Spinal cord (tissue), 10 donors: Measurements from ENCODE around the gene RORC. TPM values are rescaled to one million over a fixed set of nuclear protein-coding genes. Genes with fewer than 3 reads are reported as not detected.

Experiments
- DNase-seq, 6 donors: peaks; one replicate each; pipeline versions ENCODE4 v3.0.0 to v3.0.0-alpha.2; 2013 to 2015; ENCODE audit warnings: low spot score in 6 of 6, low read depth in 4 of 6
- H3K27ac ChIP-seq: one replicate; pipeline ENCODE4 v1.5.1; 2013; ENCODE audit warnings: low read depth, low read length, control low read depth
- H3K27me3 ChIP-seq: one replicate; pipeline ENCODE4 v1.6.1; 2013; ENCODE audit warnings: low read length; ENCODE audit not compliant: control insufficient read depth, insufficient read depth
- H3K36me3 ChIP-seq: one replicate; pipeline ENCODE4 v1.6.1; 2013; ENCODE audit warnings: low read length; ENCODE audit not compliant: control insufficient read depth, insufficient read depth
- H3K4me1 ChIP-seq: one replicate; pipeline ENCODE4 v1.6.1; 2013; ENCODE audit warnings: low read length; ENCODE audit not compliant: control insufficient read depth, insufficient read depth
- H3K4me3 ChIP-seq: one replicate; pipeline ENCODE4 v1.5.1; 2013; ENCODE audit warnings: low read depth, low read length, control low read depth
- H3K9me3 ChIP-seq: one replicate; pipeline ENCODE4 v1.6.1; 2013; ENCODE audit warnings: low read length; ENCODE audit not compliant: control insufficient read depth, insufficient read depth
- WGBS: methylation state at CpG from one replicate; pipeline ENCODE4 v1.1.5; 2013; ENCODE audit warnings: missing lambda C conversion rate; ENCODE audit not compliant: insufficient coverage; 5-methylcytosine and 5-hydroxymethylcytosine counted together
- polyA plus RNA-seq, 2 donors: library from polyadenylated mRNA; unstranded; fragments of 120-200 nt; gene quantifications; one replicate each; pipeline ENCODE4 v1.2.1, GENCODE V29; 2013; ENCODE audit not compliant: insufficient read length in 2 of 2
- total RNA-seq, 2 donors: library from RNA; depleted of rRNA in 1 of 2; stranded (reverse); fragments of 120-200 nt in 1 of 2; fragments of >200 nt in 1 of 2; gene quantifications; one replicate each; pipeline versions ENCODE4 v1.2.3 to v1.2.4, GENCODE V29; 2013 to 2014
- donor health status: healthy.

RORC gene
- total and polyA plus RNA-seq, 4 donors, result 0.15 to 0.44 (median 0.17) TPM; not detected in 1

DNA sequence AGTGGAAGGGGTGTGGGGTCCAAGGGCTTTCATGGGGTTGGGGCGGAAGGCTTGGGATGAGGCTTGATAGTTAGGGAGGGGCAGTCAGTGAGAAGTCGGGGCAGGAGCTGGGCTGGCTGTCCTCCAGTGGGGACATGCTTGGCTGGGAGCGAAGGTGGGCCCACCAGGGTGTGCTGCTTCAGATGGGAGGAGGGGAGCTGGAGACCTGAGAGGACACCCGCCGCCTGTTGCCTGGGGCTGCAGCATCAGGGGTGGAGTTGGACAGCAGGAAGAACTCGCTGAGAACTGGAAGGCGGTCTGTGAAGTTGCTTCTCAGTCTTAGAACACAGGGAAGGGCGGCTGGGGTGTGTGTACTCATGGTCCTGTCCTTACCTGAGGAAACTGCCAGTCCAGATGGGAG is 20.3 kb upstream of the RORC start:
- H3K4me1 ChIP-seq, result peaks cover 4% of the 10 kb centered on the region
- H3K27ac ChIP-seq, result no peak overlapping the region
- peaks cover 3% of the 10 kb centered on the region for H3K27me3 ChIP-seq
- no peak overlapping the region for H3K4me3 ChIP-seq
- no peaks in the 10 kb centered on the region for H3K9me3 ChIP-seq
- no peak for DNase-seq
- WGBS, result 83% methylated on average over 8 of the region's 8 CpGs
- H3K36me3 ChIP-seq, result no peaks in the 10 kb centered on the region

GRCh38 chr1:151849871-151850270 is 18.3 kb upstream of the RORC start:
- H3K36me3 ChIP-seq, result no peaks in the 10 kb centered on the region
- peaks cover 4% of the 10 kb centered on the region for H3K4me1 ChIP-seq
- no peak for DNase-seq
- H3K9me3 ChIP-seq, result no peaks in the 10 kb centered on the region
- H3K27ac ChIP-seq, result no peak overlapping the region
- no peak overlapping the region for H3K4me3 ChIP-seq
- H3K27me3 ChIP-seq, result peaks cover 3% of the 10 kb centered on the region

- Histone ChIP-seq H3K4me1 (peaks cover 4% of the 10 kb centered on the region), H3K36me3 (no peaks in the 10 kb centered on the region), H3K27me3 (peaks cover 3% of the 10 kb centered on the region), H3K27ac (no peak overlapping the region), H3K9me3 (no peaks in the 10 kb centered on the region), H3K4me3 (no peak overlapping the region)
- no peak for DNase-seq
- whole genome bisulfite sequencing, result 78% methylated on average over 2 of the region's 3 CpGs
These were observed 17.5 kb upstream of the RORC start for GRCh38 chr1:151849126-151849525.

DNA sequence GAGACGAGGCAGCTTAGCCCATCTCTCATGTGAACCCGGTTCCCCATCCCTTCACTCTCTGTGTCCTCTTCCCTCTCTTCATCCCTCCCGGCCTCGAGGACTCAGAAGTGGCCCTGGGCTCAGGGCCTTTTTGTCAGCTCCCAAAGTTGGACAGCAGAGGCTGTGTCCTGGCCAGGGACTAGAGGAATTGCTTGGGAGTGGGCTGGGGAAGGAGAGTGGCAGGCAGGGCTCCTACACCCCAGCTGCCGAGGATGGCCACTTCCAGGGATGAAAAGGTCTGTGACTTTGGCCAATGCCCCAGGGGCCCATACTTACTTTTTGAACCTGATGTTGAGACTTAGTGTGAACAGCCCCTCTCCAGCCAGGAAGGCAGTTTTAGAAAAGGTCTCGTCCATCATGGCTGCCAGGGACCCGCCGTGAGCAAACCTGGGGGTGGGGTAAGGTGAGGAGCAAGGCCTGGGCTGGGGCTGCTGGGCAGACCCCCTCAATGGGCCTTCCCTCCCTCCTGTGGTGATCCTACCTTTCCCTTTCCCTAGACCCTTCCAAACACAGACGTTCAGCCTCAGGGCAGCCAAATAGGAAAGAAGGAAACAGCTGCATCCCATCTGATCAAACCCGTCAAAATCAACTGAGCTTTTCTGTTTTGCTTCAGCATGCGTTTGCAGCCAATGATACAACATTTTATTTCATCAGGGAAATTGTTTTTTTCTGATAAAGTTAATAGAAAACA is 16.4 kb upstream of the RORC start:
- Histone ChIP-seq H3K4me3 (no peak overlapping the region), H3K36me3 (no peaks in the 10 kb centered on the region), H3K27me3 (peaks cover 3% of the 10 kb centered on the region), H3K9me3 (no peaks in the 10 kb centered on the region), H3K4me1 (peaks cover 4% of the 10 kb centered on the region), H3K27ac (no peak overlapping the region)
- WGBS, result 63% methylated on average over 4 of the region's 11 CpGs
- no peak for DNase-seq

- H3K4me1 ChIP-seq, result peaks cover 4% of the 10 kb centered on the region
- no peak for DNase-seq
- H3K27me3 ChIP-seq, result peaks cover 3% of the 10 kb centered on the region
- no peaks in the 10 kb centered on the region for H3K36me3 ChIP-seq
- H3K27ac ChIP-seq, result no peak overlapping the region
- no peaks in the 10 kb centered on the region for H3K9me3 ChIP-seq
- no peak overlapping the region for H3K4me3 ChIP-seq
- WGBS, result 81% methylated on average over 3 of the region's 8 CpGs
These were observed 15.2 kb upstream of the RORC start for GRCh38 chr1:151846686-151847237.

DNA sequence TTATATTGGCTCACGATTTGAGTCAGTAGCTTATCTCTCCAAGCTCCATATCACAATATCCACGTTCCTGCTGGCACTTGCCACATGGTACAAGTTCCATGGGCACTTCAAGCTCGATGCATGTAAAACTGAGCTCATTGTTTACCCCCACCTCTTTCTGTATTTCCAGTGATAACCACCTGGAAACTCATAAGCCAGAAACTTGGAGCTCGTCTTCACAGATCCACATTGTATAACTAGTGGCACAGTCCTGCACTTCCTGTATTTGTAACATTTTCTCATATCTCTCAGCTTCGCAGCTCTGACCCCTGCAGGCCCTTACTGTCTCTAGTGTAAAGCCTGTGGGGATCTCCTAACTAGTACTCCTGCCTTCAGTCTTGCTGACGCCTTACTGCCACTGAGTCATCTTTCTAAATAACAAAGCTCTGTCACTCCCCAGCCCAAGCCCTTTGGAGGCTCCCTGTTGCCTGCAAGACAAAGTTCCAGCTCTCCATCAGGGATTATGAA is 14.5 kb upstream of the RORC start:
- Histone ChIP-seq H3K4me1 (peaks cover 4% of the 10 kb centered on the region), H3K27me3 (peaks cover 3% of the 10 kb centered on the region), H3K9me3 (no peaks in the 10 kb centered on the region), H3K4me3 (no peak overlapping the region), H3K36me3 (no peaks in the 10 kb centered on the region), H3K27ac (no peak overlapping the region)
- DNase-seq, result no peak
- WGBS, result 62% methylated on average over 6 of the region's 6 CpGs

GRCh38 chr1:151843398-151843797 is 11.8 kb upstream of the RORC start:
- peaks cover 21% of the 10 kb centered on the region for H3K4me1 ChIP-seq
- no peak for DNase-seq
- no peaks in the 10 kb centered on the region for H3K9me3 ChIP-seq
- WGBS, result no CpG with 5 or more reads among the region's 2 CpGs
- peaks cover 18% of the 10 kb centered on the region for H3K27me3 ChIP-seq
- no peak overlapping the region for H3K4me3 ChIP-seq
- H3K27ac ChIP-seq, result no peak overlapping the region
- H3K36me3 ChIP-seq, result no peaks in the 10 kb centered on the region

- Histone ChIP-seq H3K27me3 (peaks cover 31% of the 10 kb centered on the region), H3K9me3 (no peaks in the 10 kb centered on the region), H3K4me3 (no peak overlapping the region), H3K36me3 (no peaks in the 10 kb centered on the region), H3K27ac (no peak overlapping the region), H3K4me1 (peaks cover 20% of the 10 kb centered on the region)
- 100% methylated on average over 1 of the region's 2 CpGs for WGBS
- no peak for DNase-seq
These were observed 9.5 kb upstream of the RORC start for GRCh38 chr1:151841141-151841540.

DNA sequence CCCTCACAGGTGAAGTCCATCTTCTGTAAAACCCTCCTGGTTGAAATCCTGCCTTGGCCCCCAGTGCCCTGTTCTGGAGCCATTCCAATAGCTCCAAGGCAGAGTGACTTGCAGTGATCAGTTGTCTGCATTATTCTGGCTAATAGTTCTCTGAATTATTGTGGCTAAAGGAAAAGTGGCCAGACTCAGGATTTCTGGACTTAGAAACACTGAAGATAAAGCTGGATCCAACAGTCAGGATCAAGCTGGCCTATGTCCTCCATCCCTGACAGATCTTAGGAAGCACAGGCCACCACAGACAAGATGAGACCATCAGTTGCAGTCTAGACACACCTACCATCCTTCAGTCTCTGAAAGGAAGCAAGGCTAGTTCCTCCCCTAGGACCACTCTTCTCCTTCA is 8.8 kb upstream of the RORC start:
- Histone ChIP-seq H3K27me3 (peaks cover 31% of the 10 kb centered on the region), H3K27ac (peak overlapping the region; percentile 34)

More for the DNA sequence above, 8.8 kb upstream of the RORC start:
- Histone ChIP-seq H3K4me3 (no peak overlapping the region), H3K9me3 (no peaks in the 10 kb centered on the region), H3K4me1 (peaks cover 20% of the 10 kb centered on the region), H3K36me3 (no peaks in the 10 kb centered on the region)
- DNase-seq, result no peak
